ENCODE data around the gene HEXA.

DNA sequence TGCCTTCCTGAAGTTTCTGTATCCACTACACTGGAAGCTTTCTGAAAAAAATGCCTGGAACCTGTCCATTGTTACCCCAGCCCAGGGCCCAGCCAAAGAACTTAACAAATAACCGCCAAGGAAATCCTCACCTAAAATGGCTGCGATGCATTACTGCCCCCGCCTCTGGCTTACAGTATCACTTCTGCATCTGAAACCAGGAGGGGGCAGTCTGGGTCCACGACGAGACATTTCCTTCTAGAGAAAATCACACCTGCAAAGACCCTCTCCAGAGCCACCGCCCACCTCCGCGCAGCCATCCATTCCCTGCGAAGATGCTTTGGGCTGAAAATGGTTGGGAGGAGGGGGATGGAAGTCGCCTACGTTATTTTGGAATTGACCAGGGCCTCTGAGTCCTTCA lies 33.4 kb downstream of the HEXA start:
- TF ChIP-seq, protein P1, sequence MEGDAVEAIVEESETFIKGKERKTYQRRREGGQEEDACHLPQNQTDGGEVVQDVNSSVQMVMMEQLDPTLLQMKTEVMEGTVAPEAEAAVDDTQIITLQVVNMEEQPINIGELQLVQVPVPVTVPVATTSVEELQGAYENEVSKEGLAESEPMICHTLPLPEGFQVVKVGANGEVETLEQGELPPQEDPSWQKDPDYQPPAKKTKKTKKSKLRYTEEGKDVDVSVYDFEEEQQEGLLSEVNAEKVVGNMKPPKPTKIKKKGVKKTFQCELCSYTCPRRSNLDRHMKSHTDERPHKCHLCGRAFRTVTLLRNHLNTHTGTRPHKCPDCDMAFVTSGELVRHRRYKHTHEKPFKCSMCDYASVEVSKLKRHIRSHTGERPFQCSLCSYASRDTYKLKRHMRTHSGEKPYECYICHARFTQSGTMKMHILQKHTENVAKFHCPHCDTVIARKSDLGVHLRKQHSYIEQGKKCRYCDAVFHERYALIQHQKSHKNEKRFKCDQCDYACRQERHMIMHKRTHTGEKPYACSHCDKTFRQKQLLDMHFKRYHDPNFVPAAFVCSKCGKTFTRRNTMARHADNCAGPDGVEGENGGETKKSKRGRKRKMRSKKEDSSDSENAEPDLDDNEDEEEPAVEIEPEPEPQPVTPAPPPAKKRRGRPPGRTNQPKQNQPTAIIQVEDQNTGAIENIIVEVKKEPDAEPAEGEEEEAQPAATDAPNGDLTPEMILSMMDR (IDR thresholded peaks at IDR 0.05): peak; percentile 49
- no peak for TF ChIP-seq EZH2 (IDR thresholded peaks at IDR 0.05; ENCODE audit: borderline replicate concordance, insufficient read depth, low read depth, low read length, poor library complexity, severe bottlenecking)
